Measurements from ENCODE around the gene TBC1D8. TPM values are rescaled to one million over a fixed set of nuclear protein-coding genes. Genes with fewer than 3 reads are reported as not detected.

Gene TBC1D8
- total RNA-seq, 1 donor from 2014 or later, result 6.1 TPM

- FAIRE-seq (no peak), DNase-seq (ENCODE audit: low spot score in 2 of 2) (peak; percentile 61 to 78)
Measured at GRCh38 chr2:100984892-100985307, 166.3 kb downstream of the TBC1D8 start.

GRCh38 chr2:100983684-100984310, 167.4 kb downstream of the TBC1D8 start:
- FAIRE-seq, result no peak
- DNase-seq (ENCODE audit: low spot score in 2 of 2), result no peak

- no peak for DNase-seq (ENCODE audit: low spot score in 2 of 2)
- FAIRE-seq, result no peak
Measured at GRCh38 chr2:100983201-100983600, 168.0 kb downstream of the TBC1D8 start.

DNA sequence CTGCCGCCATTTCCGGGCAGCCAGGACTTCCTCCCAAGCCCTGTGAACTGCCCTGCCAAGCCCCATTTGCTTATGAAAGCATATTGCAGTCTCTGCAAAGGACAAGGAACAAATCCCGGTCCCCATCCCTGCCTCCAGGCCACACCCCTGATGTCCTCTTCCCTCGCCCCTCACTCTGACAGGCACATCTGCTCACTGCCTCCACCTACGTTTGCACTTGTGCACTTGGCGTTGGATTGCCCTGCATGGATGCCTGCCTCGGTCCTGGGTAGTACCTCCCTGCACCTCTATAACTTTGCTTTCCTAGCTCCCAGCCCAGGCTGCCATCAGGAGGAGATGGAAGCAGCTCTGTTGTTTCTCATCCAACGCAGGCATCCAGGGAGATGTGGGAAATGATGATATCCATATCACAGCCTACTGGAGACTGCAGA, 168.7 kb downstream of the TBC1D8 start:
- FAIRE-seq, result no peak
- no peak for DNase-seq (ENCODE audit: low spot score in 2 of 2)

DNA sequence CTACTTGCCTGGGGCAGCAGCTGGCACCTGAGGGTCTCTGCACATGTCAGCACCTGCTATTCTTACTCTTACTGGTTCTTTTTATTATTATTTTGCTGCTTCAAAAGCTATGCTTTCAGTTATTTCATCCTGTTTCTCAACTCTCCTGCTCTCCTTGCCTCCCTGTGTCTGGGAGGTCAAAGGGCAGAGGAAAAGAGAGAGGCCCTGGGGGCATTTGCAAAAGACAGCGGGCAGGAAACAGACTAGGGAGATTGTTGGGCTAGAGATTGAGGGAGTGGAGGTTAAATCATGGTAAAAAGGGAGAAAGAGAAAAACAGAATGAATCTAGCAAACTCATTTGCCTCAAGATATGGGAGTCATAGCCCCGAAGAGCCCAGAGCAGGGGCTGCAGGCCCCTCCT, 170.2 kb downstream of the TBC1D8 start:
- DNase-seq (ENCODE audit: low spot score in 2 of 2), result no peak
- FAIRE-seq, result no peak

DNA sequence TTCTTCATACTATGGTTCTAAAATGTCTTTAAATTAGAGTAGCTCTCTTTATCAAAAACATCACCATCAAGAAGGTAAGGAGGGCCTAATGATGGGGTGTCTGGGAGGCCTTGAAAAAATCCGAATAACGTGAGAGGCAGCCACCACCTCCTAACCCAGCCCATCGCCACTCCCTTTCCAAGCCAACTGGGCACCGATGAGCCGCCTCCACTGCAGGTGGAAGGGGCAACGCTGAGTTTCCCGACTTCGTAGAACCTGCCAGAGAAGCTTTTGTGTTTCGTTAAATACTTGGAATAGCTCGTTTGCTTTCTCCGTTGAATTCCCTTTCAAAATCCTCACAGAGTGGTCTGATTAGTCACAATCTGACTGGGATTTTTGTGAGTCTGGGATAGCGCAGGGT, 171.1 kb downstream of the TBC1D8 start:
- FAIRE-seq (no peak), DNase-seq (ENCODE audit: low spot score in 2 of 2) (no peak)

- DNase-seq (ENCODE audit: low spot score in 2 of 2) (no peak), FAIRE-seq (no peak)
Measured at GRCh38 chr2:100978582-100979191, 172.5 kb downstream of the TBC1D8 start.

GRCh38 chr2:100977511-100977910, 173.7 kb downstream of the TBC1D8 start:
- FAIRE-seq (no peak), DNase-seq (ENCODE audit: low spot score in 2 of 2) (no peak)

- FAIRE-seq (no peak), DNase-seq (ENCODE audit: low spot score in 2 of 2) (no peak)
Measured at GRCh38 chr2:100976645-100977391, 174.4 kb downstream of the TBC1D8 start.

GRCh38 chr2:100976061-100976460, 175.1 kb downstream of the TBC1D8 start:
- FAIRE-seq (no peak), DNase-seq (ENCODE audit: low spot score in 2 of 2) (no peak)

DNA sequence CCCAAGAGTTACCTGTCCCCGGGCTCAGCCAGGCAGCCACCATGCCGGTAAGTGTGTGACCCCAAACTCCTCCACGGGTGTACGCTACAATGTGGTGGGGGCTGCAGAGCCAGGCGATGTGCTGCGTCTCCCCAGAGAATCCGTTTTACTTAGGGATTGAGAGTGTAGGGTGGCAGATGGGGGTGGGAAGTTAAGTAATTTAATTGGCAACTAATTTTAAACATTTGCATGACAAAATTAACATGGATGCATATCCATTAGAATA, 175.7 kb downstream of the TBC1D8 start:
- FAIRE-seq, result no peak

DNA sequence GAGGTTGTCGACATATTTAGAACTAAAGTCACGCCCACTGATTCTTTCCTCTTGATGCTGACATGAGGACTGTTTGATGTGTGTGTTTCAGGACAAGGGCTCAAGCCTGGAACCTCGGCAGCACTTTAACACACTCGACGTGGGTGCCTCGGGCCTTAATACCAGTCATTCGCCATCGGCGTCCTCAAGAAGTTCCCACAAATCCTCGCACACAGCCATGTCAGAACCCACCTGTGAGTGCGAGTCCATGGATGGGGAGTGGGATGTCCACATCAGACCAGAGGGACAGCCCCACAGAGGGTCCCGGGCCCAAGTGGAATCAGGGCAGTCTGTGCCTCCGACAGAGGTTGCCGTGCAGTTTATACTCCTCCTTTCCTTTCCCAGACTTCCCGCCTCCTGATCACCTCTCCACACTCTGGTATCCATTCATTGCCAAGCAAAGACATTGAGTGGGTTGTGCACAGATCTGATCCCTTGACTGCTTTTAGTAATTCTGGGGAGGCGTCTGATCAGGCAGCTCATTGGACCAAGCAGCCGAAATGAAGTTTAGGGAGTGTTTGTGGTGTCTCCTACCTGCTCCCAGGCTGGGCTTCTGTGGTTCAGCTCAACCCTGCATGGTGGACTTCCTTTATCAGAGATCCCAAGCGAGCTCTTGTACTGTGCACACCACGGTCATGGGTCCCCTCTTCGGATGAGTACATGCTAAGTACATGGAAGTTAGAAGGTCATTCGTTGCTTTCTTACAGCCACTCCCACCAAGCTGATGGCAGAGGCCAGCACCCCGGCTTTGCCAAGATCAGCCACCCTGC, 176.3 kb downstream of the TBC1D8 start:
- FAIRE-seq (no peak), DNase-seq (ENCODE audit: low spot score in 2 of 2) (no peak)

More for the DNA sequence above, 175.7 kb downstream of the TBC1D8 start:
- no peak for DNase-seq (ENCODE audit: low spot score in 2 of 2)

DNA sequence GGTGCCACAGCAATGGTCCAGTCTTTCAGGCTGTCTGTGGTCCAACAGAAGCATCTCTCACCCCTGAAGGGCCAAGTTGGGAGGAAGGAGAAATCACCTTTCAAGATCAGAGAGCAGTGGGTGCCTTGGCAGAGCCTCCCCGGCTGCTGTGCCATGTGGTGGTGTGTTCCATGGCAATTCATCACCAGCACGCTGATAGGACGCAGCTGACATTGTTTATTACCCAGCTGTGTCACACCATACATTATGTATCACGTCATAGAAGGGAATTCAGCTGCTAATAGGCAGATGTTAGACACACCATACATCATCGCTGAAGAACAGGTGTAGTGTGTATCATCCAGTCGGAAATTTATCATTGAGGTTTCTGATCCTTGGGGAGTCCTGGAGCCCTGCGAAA, 178.7 kb downstream of the TBC1D8 start:
- FAIRE-seq (no peak), DNase-seq (ENCODE audit: low spot score in 2 of 2) (no peak)

- DNase-seq (ENCODE audit: low spot score in 2 of 2) (no peak), FAIRE-seq (no peak)
Measured at GRCh38 chr2:100971221-100971620, 180.0 kb downstream of the TBC1D8 start.

- DNase-seq (ENCODE audit: low spot score in 2 of 2) (no peak), FAIRE-seq (no peak)
Measured at GRCh38 chr2:100969998-100970397, 181.2 kb downstream of the TBC1D8 start.

GRCh38 chr2:100968146-100969145, 182.7 kb downstream of the TBC1D8 start:
- DNase-seq (ENCODE audit: low spot score in 2 of 2) (no peak), FAIRE-seq (no peak)

GRCh38 chr2:100967716-100968115, 183.5 kb downstream of the TBC1D8 start:
- FAIRE-seq (no peak), DNase-seq (ENCODE audit: low spot score in 2 of 2) (no peak)

DNA sequence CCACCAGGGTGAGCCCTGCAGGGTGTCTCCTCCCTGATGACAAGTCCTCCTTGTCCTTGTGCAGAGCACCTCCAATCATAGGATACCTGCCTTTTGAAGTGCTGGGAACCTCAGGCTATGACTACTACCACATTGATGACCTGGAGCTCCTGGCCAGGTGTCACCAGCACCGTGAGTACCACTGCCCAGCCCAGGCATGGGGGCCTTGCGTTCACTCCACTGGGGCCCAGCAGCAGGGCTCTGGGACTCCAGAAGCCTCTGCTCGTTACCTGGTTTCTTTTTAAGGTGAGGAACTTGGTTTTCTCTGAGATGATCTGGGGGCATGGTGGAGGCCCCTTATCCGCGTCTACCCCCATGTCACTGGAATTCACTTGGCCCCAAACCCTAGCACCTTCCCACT, 185.6 kb downstream of the TBC1D8 start:
- DNase-seq (ENCODE audit: low spot score in 2 of 2), result no peak

GRCh38 chr2:100964681-100965169, 186.5 kb downstream of the TBC1D8 start:
- DNase-seq (ENCODE audit: low spot score in 2 of 2), result no peak

More for the DNA sequence above, 185.6 kb downstream of the TBC1D8 start:
- FAIRE-seq, result no peak

GRCh38 chr2:100964222-100964621, 187.0 kb downstream of the TBC1D8 start:
- FAIRE-seq (no peak), DNase-seq (ENCODE audit: low spot score in 2 of 2) (no peak)

More at GRCh38 chr2:100964681-100965169, 186.5 kb downstream of the TBC1D8 start:
- FAIRE-seq, result no peak
